Superior temporal gyrus (tissue), 1 donor: ENCODE data around the gene RIPOR3.
"Not testable (repeated sequence)": the region's sequence is repeated elsewhere in the genome, so short reads cannot be mapped to it uniquely, and the experiment has no call there.

Source experiments
- DNase-seq: peaks from one replicate; pipeline ENCODE4 v3.0.0-alpha.2; 2016; ENCODE audit errors: extremely low spot score

Gene RIPOR3

DNA sequence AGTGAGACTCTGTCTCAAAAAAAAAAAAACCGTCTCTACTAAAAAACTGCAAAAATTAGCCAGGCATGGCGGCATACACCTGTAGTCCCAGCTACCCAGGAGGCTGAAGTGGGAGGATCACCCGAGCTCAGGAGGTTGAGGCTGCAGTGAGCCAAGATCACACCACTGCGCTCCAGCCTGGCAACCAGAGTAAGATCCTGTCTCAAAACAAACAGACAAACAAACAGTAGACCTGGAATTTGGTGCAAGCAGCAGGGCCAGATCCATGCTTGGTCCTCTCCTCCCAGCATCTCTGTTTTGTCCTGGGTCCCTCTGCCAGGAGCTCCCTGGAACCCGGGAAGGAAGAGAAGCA is 11.6 kb downstream of the RIPOR3 start:
- DNase-seq, result no peak

DNA sequence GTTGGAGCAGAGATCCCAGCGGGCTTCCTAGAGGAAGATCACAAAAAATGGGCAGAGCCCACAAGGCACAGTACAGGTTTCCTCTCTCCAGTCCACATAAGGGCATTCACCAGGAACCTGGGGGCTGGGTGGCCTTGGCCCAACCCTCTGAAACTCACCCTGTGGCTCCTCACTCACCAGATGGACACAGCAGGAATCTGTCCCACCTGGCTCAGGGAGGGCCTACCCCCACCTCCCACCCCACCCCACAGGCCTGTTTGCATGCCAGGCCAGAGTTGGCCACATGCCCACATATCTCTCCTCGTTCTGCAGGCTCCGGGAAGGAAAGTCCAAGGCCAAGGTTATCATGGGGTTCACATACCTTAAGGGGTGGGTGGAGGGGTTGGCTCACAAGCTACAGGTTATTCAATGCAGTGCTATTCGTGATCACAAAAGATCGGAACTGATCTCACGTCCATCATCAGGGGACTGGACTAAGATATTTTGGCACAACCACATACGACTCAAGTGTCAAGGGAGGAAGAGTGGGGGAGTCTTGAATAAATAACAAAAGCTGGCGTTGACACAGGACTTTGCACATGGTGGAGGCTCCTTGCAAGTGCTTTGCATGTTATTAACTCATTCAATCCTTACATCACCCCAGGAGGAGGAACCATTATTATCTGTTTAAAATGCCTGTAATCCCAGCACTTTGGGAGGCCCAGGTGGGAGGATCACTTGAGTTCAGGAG is 13.0 kb downstream of the RIPOR3 start:
- DNase-seq, result no peak

DNA sequence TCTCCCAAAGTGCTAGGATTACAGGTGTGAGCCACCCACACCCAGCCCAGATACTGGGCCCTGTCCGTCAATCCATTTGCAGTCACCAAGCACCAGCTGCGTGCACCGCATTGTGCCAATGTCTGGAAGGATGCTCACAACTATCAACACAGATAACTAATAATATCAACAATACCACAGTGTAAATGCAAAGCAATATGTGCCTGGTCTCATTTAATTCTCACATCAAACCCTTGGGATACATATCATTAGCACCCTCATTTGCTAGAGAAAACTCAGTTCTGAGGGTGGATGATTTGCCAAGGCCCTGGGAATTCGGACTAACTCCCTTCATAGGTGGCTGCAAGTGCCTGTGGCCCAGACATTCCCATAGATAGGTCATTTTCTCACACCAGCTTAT is 14.5 kb downstream of the RIPOR3 start:
- no peak for DNase-seq

DNA sequence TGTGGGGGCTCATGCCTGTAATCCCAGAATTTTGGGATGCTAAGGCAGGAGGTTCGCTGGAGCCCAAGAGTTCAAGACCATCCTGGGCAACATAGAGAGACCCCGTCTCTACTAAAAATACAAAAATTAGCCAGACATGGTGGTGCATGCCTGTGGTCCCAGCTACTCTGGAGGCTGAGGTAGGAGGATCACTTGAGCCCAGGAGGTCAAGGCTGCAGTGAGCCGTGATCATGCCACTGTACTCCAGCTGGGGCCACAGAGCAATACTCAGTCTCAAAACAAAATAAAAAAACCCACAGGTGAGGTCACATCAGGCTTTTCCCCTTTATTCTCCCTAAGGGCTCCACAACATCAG is 15.0 kb downstream of the RIPOR3 start:
- DNase-seq, result not testable (repeated sequence)

DNA sequence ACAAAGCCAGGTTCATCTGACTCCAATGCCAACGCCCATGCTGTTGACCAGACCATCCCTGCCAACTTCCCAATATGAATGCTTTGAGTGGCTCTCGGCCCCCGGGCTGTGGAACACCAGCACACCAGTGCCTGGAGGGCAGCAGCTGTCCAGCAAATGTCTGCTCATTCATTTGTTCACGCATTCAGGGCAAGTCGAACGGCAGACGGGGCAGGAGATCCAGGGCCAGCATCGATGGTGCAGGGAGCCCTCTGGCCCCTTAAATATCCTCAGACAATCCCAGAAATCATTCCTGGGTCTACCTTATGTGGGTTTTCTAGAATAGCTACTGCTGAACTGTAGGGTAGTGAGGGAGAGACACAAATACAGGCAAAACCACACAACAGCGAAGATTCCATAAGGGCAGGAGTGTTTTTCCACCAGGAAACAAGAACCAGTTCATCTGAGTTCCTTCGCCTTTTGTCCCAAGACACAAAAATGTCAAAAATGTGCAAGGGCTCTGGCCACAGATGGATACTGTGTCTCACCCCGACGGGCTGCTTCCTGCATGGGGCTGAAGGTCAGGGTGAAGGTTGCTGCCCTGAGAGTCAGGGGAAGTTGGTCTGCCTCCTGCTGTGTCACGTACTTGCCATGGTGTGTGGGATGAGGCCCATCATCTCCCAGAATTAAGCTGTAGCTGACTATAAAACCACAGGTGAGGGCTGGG is 15.5 kb downstream of the RIPOR3 start:
- no peak for DNase-seq

DNA sequence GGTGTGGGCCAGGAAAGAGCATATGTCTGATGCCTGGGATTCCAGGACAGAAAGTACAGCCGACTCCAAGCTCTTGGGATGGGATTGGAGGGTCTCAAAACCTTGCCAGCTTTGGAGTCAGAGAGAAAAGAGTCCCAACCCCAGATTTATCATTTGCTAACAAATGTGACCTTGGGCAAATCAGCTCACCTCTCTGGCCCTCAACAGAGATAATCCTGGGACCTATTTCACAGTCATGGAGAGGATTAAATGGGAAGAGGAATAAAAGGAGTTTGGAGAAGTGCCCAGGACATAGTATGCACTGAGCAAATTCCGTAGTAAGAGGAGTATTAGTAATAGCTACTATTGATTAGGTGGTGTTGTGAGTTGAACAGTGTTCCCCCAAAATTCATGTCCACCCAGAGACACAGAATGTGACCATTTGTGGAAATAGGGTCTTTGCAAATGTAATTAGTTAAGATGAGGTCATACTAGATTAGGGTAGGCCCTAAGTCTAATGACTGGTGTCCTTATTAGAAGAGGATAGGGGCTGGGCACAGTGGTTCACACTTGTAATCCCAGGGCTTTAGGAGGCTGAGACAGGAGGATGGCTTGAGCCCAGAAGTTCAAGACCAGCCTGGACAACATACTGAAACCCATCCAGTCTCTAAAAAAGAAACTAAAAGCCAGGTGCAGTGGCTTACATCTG is 17.1 kb downstream of the RIPOR3 start:
- DNase-seq, result no peak

DNA sequence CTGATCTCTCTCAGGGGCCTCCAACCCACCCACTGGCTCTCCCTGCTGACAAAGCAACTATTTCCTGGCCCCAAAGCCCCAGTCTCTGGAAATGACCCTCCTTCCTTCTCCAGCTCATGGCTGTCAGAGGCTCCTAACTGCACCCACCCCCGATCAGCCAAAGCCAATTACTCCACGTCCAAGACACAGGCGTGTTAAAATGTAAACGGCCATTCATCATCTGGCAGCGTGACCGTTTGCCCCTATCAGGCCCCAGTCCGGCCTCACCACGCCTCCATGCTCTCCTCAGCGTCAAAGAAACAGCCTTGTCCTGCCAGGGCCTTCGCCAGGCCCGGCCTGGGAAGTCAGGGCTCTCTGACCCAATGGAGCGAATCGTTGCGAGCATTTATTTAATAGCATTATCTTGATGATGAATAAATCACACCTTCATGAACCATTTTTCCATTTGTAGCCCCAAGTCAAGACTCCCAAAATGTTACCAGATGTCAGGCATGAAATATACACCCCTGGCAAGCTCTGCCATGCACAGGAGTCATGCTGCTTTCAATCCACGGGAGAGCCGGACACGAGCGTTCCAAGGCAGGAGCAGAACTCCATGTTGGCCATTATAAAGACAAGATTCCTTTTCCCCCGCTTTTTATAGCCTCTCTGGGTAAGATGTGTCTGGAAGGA is 17.7 kb downstream of the RIPOR3 start:
- no peak for DNase-seq

DNA sequence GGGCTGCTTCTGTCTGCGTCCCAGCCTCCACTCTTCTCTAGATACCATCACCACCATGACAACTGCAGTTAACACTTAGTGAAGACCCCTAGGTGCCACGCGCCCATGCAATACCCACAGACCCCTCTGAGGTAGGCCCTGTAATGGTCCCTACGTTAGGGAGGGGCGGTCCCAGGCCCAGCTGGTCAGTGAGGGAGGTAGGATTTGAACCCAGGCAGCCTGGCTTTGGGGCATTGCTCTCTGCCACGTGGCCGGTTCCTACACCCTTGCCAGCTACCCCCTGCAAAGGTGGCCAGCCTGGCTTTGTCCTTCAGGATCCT is 18.2 kb downstream of the RIPOR3 start:
- no peak for DNase-seq

DNA sequence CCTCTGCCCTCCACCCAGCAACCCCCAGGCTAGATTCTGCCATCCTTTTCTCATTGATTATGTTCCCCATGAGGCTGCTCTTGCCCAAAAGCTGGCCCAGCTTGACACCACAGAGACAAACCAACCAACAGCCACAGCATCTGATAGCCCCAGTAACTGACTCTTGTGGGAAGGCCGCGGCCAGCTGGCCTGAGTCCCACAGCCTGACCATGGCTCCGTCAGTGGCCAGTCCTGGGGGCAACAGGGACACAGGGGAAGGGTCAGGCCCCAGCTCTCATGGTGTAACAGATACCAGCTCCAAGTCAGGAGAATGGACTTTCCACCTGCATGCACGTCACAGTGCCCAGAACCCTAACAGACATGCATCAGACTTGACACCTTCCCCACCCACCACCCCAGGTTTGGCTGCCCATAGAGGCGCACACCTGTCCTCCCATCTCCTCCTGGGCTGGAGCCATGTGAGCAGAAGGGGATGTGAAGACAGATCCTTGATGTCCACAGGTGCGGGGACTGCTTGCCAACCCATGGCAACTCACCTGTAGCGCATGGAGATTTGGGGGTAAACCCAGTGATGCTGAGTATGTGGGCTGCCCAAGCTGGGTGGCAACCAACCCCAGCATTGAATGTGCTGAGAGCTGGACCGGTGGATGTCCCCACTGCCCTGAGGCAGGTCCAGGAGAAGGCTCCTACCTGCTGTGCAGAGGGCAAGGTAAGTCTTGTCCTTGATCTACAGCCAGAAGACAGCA is 18.8 kb downstream of the RIPOR3 start:
- DNase-seq, result no peak

DNA sequence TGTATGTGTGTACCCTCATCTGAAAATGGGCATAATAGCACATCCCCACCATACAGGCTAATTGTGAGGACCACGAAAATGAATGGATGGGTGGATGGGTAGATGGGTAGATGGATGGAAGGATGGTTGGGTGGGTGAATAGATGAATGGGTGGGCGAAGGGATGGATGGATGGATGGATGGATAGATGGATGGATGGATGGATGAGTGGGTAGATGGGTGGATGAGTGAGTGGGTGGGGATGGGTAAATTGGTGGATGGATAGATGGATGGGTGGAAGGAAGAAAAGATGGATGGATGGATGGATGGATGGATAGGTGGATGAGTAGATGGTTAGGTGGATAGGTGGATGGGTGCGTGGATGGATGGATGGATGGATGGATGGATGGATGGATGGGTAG is 19.7 kb downstream of the RIPOR3 start:
- DNase-seq, result no peak

DNA sequence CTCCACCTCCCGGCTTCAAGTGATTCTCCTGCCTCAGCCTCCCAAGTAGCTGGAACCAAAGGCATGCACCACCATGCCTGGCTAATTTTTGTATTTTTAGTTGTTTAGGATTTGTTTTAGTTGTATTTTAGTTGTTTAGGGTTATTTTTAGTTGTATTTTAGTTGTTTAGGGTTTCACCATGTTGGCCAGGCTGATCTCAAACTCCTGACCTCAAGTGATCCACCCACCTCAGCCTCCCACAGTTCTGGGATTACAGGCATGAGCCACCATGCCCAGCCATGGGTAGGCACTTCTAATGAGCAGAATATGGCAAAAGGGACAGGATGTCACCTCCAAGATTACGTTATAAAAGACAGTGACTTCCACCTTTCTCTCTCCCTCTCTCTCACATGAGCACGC is 20.3 kb downstream of the RIPOR3 start:
- not testable (repeated sequence) for DNase-seq

DNA sequence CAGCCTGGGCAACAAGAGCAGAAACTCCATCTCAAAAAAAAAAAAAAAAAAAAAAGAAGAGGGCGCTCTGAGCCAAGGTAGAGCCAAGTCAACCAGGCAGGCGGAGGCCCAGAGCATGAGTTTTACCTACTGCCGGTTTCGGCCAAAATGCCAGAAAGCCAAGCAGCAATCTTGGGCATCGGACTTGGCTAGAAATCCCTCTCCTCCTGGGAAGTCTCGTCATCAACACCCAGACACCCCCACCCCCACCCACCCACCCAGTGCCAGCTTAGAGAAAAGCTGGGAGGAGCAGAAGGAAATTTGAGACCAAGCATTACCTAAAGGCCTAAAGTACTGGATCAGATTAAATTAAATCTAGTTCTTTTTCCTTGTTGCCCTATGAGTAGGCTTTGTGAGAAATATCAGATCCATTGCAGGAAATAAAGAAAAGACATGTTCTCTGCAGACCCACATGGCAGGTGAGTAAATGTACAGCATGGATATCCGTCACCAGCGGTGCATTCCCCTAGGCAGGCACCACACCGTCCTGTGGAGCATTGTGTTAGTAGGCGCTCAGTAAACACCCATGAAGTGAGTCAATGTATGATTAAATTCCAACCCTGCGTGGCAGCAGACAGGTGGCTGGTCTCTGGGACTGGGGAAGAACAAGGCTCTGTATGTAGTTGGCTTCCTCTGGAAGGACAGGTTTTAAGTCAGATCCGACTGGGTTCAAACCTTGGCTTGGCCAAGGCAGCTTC is 21.0 kb downstream of the RIPOR3 start:
- no peak for DNase-seq

DNA sequence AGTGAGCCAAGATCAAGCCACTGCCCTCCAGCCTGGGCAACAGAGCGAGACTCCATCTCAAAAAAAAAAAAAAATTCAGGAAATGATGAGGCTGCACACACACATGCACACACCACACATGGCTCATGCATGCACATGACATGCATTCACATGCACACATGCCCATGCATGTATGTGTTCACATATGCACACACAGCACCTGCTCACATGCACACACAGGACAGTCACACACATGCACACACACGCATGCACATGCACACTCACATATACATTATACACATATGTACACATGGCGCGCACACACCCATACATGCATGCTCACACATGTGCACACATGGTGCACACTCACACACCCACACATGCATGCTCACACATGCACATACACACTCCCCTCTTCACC is 22.5 kb downstream of the RIPOR3 start:
- DNase-seq, result no peak

DNA sequence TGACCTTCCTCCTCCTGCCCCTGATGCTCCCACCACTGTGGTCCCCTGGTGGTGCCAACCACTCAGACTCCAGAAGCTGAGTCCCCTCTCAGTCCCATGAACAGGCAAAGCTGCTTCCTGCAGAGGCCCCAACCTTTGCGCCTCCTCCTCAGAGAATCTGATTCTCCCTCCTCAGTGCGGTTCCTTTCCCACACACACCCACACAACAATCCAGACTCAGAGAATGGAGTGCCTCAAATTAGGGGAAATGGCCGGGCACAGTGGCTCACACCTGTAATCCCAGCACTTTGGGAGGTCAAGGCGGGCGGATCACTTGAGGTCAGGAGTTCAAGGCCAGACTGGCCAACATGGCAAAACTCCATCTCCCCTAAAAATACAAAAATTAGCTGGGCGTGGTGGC is 23.0 kb downstream of the RIPOR3 start:
- no peak for DNase-seq

DNA sequence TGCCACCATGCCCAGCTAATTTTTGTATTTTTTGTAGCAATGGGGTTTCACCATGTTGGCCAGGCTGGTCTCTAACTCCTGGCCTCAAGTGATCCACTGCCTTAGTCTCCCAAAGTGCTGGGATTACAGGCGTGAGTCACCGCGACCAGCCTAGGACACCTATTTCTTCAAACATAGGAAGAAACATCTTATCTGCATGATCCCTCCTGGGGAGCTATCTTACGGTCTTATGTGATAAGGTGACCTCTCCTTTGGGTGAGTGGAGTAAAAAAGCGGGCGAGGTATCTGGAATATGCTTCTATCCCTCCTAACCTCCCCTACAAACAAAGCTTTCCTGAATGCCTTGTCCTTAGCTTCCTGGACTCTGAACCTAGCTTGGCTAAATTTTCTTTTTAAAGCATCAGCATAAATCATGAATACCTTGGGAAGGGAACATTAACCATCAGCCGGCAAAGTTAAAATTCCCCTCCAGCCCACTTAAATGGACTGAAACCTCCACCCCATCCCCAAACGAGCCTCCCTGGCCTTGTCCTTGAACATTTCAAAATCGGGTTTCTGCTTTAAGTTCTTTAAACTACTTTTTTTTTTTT is 24.5 kb downstream of the RIPOR3 start:
- no peak for DNase-seq

DNA sequence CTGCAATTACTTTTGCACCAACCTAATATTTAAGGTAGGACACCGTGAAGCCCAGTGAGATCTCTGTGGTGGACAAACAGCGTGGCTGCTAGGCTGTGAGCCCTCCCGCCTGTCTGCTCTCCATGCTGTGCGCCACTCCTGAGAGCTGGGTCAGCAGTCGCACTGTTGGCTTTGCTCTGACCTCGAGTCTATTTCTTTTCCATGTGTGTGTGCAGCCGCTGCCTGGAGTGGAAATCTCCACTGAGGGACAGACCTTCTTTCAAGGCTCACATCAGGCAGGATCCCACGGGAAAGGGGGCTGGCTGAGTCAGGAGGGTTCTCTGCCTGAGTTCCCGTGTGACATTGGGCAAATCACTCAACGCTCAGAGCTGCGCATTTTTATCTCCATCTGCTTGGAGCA is 27.1 kb downstream of the RIPOR3 start:
- DNase-seq, result no peak

DNA sequence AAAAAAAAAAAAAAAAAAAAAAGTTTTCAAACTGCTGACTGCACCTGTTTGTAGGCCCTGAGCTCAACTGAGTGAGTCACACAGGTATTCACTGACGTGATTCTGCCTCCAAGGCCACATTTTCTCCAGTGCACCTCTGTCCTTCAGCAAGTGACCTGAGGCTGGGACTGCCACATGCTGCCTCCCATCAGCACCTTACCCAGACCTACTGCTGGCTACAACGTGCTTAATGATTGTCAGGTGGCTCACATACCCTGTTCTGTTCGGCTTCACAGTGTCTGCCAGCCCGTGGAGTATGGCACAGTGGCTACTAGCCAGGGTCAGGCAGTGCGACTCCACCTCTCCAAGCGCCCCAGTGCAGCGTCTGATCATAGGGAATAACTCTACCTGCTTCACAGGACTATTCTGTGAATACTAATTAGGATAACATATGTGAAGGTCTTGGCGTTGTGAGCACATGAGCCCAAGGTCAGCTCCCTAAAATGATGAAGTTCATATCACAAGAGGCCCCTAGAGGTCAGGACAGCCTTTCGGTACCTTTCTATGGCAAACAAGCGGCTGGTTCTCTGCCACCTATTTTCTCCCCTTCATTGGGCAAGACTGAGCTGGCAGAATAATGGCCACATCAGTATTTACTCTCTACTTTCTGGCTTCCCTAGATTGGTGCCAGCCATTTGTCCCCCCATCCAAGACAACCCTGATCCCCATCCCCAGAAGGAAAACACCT is 28.1 kb downstream of the RIPOR3 start:
- DNase-seq, result peak; percentile 18

DNA sequence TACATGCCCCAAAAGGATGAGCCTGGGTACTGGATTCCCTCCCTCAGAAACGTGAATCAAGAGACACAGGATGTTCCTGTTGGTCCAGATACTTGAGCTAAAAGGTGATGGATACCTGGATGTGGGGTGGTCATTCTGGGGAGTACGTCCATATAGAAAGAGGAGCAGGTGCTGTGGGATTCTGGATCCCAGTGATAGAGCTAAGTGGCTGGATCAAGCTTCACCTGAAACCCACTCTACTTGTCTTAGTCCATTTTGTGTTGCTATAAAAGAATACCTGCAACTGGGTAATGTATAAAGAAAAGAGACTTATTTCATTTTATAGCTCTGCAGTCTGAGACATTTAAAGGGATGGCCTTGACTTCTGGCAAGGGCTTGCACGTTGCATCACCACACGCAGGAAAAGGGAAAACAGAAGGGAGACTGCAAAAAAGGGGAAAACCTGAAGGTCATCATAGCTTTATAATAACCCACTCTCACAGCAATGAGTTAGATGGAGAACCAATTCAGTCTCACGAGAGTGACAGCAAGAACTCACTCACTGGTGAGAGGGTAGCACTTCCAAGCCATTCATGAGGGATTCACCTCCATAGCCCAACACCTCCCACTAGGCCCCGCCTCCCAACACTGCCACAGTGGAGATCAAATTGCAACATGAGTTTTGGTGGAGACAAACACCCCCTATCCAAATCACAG is 31.2 kb downstream of the RIPOR3 start:
- no peak for DNase-seq

DNA sequence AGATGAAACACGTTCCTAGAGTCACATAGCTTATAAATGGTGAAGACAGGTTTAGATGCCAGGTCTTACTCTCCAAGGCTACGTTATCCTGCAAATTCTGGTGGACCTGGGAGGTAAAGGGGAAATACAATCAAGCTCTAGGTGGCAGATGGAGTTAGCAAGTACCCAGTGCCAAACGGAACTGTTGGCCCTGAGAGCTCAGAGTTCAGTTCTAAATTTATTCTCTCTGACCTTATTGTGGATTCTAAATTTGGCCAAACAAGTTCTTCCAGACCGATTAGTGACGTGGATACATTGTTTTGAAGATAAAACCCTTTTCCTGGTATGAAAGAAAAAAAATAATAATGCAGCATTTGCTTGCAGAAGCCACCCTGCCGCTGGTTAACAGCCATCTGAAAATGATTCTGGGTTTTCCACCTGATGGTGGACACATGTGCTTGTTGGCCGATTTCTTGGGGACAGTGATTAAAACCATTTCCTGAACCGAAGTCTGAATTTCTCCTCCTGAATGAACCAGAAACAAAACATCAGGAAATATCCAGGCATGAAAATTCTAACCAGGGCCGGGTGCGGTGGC is 32.5 kb downstream of the RIPOR3 start:
- DNase-seq, result no peak
